Measurements from ENCODE around the gene DLD.
"Not testable (repeated sequence)": the region's sequence is repeated elsewhere in the genome, so short reads cannot be mapped to it uniquely, and the experiment has no call there.

The DLD gene, protein sequence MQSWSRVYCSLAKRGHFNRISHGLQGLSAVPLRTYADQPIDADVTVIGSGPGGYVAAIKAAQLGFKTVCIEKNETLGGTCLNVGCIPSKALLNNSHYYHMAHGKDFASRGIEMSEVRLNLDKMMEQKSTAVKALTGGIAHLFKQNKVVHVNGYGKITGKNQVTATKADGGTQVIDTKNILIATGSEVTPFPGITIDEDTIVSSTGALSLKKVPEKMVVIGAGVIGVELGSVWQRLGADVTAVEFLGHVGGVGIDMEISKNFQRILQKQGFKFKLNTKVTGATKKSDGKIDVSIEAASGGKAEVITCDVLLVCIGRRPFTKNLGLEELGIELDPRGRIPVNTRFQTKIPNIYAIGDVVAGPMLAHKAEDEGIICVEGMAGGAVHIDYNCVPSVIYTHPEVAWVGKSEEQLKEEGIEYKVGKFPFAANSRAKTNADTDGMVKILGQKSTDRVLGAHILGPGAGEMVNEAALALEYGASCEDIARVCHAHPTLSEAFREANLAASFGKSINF

DNA sequence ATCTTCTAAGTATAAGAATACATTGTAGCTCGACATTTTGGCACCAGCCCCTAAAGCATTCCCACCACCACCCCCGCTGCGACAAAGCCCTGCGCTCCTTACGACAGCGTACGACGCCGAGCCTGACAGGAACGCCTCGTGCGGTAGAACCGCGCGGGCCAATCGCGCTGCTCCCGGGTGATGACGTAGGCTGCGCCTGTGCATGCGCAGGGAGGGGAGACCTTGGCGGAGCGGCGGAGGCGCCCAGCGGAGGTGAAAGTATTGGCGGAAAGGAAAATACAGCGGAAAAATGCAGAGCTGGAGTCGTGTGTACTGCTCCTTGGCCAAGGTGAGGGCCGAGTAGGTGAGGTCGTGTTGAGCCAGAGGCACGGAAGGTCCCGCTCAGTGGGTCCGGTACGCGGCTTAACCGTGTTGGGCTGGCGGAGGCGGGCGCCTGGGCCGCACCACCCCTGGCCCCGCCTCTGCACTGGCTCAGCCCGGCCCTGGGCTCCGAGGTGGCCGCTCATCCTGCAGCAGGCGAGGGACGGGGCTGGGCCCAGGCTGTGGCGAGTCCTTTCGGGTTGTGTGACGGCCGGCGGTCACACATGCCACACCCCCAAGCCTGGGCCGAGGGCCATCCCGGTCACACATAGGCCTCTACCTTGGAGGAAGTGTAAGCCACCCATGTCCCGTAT lies at the start of gene DLD:
Gene DLD, plus strand, starts transcription at position 222 of the 674 bp plus-strand sequence. Its CDS starts 68 bp downstream, at position 290.
- peak; percentile 98 for ATAC-seq

DNA sequence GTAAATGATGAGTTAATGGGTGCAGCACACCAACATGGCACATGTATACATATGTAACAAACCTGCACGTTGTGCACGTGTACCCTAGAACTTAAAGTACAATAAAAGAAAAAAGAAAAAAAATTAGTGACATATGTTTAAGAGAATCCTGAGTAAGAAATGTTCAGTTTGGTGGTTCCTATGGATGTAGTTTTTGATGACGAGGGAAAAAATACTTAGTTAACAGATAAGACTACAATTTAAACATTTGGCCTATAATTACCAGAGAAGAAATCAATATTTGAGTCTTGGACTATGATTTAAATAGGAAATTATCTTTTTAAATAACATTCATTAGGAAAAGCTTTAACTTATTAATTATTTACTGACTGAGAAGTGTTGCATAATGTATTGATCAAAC lies 48.8 kb upstream of the DLD start:
- ATAC-seq: no peak

DNA sequence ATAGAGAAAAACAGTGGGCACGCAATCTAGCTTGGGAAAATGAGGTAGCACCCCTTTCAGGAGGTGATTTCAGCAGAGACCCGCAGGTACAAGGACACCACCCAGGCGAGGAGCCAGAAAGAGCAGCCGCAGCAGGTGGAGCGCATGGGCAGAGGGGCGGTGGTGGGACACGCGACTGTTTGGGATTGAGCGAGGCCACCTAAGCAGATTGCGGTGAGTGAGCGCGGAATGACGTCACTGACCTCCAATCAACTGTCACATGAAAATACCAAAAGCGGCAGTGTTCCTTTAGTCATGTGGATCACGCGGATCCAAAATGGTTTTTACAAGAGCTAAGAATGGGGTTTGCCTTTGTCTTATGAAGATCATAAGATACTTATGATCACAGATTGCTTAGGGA lies 47.8 kb upstream of the DLD start:
- no peak for ATAC-seq

DNA sequence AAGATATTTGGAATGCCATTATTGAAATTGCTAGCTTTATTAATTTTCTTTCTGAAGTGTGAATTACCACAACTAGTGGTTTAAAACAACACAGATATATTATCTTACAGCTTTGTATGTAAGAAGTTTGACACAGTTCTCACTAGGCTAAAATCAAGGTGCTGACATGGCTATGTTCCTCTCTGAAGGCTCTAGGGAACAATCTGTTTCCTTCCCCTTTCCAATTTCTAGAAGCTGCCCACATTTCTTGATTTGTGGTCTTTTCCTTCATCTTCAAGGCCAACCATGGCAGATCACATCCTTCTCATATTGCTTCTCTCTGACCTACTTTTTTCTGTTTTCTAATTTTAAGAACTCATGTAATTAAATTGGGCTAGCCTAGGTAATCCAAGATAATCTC lies 44.7 kb upstream of the DLD start:
- ATAC-seq: no peak

DNA sequence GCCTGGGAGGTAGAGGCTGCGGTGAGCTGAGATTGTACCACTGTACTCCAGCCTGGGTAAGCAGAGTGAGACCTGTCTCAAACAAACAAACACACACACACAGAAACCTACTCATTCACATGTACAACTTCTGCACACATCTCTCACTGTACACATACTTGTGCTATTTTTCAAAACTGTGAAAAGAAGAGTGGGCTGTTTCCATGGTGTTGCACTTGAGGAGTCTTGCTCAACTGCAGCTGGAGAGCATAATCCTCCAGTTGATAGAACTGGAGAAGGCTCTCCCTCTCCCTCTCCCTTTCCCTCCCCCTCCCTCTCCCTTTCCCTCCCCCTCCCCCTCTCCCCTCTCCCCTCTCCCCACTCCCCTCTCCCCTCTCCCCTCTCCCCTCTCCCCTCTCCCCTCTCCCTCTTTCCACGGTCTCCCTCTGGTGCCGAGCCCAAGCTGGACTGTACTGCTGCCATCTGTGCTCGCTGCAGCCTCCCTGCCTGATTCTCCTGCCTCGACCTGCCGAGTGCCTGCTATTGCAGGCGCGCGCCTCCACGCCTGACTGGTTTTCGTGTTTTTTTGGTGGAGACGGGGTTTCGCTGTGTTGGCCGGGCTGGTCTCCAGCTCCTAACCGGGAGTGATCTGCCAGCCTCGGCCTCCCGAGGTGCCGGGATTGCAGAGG lies 43.7 kb upstream of the DLD start:
- no peak for ATAC-seq

DNA sequence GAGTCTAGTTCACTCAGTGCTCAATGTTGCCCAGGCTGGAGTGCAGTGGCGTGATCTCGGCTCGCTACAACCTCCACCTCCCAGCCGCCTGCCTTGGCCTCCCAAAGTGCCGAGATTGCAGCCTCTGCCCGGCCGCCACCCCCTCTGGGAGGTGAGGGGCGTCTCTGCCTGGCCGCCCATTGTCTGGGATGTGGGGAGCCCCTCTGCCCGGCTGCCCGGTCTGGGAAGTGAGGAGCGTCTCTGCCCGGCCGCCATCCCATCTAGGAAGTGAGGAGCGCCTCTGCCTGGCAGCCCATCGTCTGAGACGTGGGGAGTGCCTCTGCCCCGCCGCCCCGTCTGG lies 43.2 kb upstream of the DLD start:
- ATAC-seq: not testable (repeated sequence)

DNA sequence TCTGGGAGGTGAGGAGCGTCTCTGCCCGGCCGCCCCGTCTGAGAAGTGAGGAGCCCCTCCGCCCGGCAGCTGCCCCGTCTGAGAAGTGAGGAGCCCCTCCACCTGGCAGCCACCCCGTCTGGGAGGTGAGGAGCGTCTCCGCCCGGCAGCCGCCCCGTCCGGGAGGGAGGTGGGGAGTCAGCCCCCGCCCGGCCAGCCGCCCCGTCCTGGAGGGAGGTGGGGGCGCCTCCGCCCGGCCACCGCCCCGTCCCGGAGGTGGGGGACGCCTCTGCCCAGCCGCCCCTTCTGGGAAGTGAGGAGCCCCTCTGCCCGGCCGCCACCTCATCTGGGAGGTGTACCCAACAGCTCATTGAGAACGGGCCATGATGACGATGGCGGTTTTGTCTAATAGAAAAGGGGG lies 42.8 kb upstream of the DLD start:
- ATAC-seq: not testable (repeated sequence)

DNA sequence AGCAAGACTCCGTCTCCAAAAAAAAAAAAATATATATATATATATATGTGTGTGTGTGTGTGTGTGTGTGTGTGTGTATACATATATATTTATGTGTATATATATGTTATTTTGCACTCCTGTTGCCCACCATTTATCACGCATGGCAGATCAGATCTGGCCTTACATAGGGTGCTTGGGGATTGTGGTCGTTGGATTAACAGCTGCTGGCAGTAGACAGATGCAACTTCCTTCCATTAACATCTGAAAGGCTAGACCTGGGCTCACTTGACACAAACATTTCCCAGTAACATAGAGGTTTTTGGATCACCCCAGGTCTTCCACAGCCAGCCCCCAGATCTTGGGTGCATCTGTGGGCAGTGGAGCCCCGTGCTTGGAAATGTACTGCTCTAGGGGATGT lies 40.8 kb upstream of the DLD start:
- ATAC-seq: no peak

DNA sequence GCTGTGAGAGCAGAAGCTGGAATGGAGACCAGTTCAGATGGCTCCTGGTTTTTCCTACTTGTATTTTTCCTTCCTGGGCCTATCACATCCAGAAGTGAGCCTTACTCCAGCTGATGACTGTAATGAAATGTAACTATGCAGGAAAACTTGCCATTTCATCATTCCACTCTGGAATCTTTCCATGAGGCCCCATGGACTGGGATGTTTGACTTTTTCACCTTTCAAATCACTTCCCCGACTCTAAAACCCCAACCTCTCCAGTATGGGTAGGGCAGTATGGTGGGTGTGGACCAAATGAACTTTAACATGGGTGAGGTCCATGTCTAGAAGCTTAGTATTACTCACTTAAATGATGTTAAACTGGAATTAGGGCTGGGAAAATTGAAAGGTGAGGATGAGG lies 40.3 kb upstream of the DLD start:
- no peak for ATAC-seq

DNA sequence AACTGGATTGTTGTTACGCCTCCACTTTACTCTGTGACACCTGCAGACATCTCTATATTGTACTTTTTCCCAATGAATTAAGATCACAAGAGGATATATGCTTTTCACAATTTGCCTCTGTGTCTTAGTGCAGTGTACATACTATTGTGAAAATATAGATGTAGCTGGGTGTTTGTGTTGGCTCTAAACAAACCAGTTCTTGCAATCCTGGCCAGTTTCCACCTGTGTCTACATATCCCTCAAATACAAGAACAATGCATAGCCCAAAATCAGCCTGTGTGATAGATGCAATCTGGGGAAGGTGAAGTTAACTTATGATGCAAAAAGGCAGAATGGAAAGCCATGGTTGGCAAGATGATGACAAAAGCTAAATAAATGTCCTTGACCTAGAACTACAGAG lies 36.5 kb upstream of the DLD start:
- no peak for ATAC-seq

DNA sequence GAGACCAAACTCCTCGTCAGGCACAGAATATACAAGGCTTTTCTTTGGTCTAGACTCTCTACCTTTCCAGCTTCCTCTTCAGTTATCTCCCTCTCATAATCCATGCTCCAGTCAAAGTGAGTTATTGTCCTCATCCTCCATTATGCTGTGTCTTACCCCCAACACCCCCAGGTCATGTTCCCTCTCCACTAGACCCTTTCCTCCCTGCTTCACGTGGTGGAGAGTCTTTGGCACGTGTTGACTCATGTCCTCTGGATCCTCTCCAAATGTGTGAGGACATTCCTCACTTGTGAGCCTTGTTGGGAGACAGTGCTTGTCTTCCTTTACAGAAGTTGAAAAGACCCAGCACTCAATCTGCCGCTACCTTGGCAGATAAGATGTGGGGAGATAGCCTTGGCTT lies 36.0 kb upstream of the DLD start:
- ATAC-seq: no peak

DNA sequence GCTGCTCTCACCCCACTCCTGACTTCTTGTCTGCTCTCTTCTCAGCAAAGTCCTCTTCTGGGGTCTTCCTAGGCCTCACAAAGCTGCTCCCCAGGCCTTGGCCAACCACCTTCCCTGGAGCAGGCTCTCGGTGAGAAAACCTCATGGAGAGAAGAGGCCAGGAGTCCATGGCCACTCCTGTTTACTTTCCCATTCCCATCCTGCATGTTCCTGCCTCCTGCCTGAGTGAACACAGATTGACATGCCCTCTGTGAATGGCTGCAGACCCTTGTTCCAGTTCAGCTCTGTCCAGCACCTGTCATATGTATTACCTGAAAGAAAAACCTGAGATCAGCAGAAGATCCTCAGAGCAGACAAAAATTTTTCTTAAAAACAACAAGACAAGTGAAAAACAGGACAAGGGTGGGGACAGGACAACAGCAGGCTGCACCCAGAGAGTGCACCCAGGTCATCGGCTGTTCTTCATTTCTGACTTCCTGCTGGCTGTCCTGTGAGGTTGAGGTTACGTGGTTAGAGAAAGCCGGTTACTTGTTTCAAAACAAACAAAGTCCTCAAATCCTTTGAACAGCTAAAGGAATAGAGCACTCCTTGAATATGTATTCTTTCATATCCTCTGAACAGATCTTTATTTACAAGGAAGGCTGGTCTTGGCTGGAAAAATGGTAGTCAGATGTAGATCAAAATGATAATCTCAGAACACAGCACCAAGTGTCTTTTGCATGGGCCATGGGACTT lies 34.0 kb upstream of the DLD start:
- ATAC-seq: peak; percentile 41 to 48

DNA sequence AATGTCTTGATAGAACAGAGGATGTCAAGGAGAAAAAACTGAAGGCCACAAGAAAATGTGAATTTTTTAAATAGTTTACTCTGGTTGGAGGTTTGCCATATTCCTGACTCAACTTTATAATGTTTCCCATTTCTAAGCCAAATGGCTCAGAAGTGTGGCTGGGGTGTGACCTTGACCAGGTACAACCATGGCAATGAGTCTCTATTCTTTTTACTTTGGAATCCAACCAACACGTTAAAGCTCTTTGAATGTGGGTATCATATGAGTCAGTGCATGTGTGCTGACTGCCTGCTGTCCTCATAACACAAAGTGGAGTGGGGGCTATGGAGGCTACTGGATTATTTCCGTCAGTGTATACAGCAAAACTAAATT lies 33.5 kb upstream of the DLD start:
- no peak for ATAC-seq

DNA sequence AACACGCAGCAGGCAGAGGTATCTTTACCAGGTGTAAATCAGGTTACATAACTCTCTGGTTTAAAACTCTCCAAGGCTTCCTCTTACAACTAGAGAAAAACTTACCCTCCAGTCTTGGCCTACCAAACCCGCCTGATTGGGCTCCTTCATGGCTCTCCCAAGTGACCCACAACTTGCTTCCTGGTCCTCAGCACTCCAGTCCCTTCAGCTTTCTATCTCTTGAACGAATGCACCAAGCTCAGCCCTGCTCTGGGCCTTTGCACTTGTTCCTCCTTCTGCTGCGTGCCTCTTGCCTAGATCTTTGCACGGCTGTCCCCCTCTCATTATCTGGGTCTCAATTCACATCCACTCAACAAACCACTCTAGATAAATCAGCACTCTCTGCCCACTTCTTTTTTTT lies 32.7 kb upstream of the DLD start:
- ATAC-seq: no peak

DNA sequence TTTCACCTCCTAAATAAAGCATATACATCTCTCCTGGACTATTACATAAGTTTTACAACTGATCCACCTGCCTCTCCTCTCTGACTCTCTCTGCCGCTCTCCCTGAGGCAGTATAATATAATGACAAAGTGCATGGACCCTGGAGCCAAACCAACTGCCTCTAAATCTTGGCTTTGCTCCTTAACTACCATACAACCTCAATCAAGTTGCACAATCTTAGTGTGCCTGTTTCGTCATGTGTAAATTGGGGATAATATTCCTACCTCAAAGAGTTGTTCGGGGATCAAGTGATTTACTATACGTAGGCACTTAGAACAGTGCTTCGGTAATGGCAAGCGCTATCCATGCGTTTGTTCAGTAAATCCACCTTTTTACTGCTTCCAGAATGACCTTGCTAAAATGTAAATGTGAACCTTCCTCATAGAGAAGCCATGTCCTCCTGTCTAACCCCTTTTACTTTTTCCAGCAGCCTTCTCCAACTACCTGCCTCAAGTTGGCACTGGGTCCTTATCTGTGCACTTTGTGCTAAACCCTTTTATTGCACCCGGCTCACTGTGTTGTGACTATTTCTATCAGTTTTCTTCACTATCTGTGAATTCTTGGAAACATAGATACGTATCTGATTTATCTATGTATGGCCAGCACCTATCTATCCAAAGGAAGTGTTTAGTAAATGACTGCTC lies 30.6 kb upstream of the DLD start:
- ATAC-seq: no peak

DNA sequence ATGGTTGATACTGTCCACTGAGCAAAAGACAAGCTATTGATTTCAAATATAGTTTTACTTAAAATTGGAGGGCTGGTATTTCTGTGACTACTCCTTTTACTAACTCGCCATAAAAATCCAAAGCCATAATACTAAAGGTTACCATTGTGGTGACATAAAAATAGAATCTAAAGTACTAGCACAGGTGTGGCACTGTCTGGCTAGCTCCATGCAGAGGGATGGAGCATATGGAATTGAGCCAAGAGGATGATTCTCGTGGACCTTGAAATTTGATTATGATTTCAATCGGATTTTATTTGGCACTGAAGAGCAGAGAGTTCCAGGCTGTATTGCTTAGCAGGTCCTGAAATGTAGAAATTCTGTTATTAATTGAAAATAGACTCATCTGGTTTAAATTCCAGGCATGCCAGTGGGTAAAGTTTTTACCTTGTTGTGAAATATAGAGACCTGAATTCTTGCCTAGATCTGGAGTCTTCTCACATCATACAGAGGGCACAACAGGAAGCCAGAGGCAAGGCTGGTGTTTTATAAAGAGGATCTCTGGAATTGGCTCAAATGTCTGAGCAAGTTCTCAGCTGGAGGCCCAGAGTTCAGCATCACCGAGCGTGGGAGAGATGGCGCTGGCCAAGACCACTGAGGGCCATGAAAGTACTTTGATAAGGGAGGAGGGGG lies 29.9 kb upstream of the DLD start:
- ATAC-seq: no peak

DNA sequence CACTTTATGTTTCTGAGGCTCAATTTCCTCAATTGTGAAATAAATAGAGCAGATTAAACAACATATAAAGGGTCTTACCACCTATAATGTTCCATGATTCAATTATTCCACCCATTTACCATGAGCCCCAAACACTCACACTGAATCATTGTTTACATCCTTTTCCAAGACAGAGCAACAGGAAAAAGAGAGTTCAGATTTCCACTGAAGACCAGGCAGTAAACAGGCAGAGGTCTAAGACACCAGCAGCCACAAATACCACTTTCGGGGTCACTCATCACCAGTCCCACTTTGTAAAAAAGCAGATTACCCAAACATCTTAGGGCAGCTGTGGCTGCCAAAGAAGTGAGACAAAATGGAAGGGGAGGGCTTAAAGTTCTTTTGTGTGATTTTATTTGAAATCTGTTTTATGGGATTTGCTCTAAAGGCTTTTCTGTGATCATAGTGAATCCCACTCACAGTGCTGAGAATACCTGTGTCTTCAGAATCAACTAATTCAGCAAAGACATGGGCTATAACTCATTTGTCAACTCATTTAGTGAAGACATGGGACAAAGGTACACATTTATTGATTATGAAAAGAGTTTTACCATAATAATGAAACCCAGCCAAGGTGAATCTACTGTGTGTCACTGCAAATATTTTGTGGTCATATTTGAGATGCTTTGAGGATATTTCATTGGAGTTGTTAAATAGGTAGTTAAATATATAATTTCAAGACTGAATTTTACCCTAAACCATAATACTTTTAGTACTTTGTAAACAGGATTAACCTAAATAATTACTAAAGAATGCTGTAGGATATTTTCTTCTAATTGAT lies 24.8 kb upstream of the DLD start:
- ATAC-seq: peak; percentile 25 to 36

DNA sequence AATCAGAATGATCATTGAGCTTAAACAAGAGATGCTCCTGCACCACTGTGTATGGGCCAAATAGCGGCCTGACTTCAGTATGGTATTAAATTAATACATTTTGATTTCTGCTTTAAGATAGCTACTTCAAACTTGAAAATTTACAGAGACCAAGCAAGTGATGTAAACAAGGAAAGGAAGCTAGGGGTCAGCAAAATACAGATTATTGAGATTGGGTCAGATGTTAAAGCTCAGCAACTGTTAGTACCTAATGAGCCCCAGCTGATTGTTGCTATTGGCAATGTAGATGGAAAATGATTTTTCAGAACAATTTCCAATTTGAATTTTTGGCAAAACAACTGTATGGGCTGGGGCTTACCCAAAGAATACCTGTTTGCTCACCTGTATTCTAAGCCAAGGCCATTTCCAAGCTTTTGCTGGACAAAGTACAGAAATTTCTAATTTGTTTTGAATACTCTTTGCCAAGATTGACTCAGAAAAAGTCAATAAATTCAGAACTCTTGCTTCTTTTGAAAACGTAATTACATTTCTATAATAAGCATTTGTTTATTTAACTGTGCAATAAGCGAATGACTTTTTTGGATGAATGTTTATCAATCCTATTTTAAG lies 23.0 kb upstream of the DLD start:
- ATAC-seq: no peak

DNA sequence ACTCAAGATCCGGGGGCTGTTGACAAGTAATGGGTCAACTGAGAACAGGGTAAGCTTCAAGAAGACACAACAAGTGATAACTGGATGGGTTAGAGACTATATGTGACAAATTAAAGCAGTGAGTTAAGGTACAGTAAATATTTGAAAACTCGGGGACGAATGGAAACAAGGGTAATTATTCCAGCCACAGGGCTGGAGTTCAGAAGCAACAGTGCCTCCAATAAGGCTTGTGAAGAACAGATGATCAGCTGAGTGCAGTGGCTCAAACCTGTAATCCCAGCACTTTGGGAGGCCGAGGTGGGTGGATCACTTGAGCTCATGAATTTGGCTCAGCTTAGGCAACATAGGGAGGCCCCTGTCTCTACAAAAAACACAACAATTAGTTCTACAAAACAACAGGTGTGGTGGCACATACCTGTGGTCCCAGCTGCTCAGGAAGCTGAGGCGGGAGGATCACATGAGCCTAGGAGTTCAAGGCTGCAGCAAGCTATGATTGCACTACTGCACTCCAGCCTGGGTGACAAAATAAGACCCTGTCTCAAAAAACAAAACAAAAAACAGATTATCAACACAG lies 20.5 kb upstream of the DLD start:
- no peak for ATAC-seq

DNA sequence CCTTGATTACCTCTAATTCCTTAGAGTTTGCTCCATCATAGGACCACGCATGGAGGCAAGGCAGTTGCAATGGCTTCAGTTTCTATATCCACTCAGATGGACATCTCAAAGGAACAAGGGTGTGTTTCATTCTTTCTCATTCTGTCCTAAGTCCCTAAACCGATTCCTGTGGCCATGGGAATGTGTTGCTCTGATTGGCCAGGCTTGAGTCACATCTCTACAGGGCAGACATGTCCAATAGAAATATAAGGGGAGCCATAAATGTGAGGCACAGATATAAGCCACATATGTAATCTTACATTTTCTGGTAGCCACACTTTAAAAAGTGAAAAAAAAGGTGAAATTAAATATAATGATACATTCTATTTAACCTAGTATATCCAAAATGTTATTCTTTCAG lies 16.9 kb upstream of the DLD start:
- no peak for ATAC-seq
